Neural cell (in vitro differentiated cells): ENCODE data around the gene ADIPOR2. TPM values are rescaled to one million over a fixed set of nuclear protein-coding genes. Genes with fewer than 3 reads are reported as not detected.

ENCODE experiments used
- H2AFZ ChIP-seq: fragments of 200-600, 300-800 bp; sonication (generic), shearing (Covaris generic); 2 replicates; pipeline ENCODE4 v1.6.0; 2014; ENCODE audit warnings: low read depth, mild to moderate bottlenecking, antibody characterized with exemption, low read length, moderate library complexity
- H3F3A ChIP-seq: fragments of 200-600 bp; shearing (Covaris generic); 2 replicates; pipeline ENCODE4 v1.6.1; 2016; ENCODE audit warnings: mild to moderate bottlenecking, moderate library complexity, mixed read lengths, antibody characterized with exemption, low read length; ENCODE audit not compliant: insufficient read depth, poor library complexity, severe bottlenecking
- H3K27ac ChIP-seq: fragments of 200-600, 300-800 bp; sonication (generic), shearing (Covaris generic); 2 replicates; pipeline ENCODE4 v1.5.1; 2014; ENCODE audit warnings: mild to moderate bottlenecking, low read length, moderate library complexity
- H3K27me3 ChIP-seq: fragments of 300-800, 200-600 bp; sonication (generic), shearing (Covaris generic); 2 replicates; pipeline ENCODE4 v1.6.0; 2014; ENCODE audit warnings: mild to moderate bottlenecking, low read depth, low read length, moderate library complexity; ENCODE audit not compliant: insufficient read depth
- H3K36me3 ChIP-seq: fragments of 300-800, 200-600 bp; sonication (generic), shearing (Covaris generic); 2 replicates; pipeline ENCODE4 v1.5.1; 2014; ENCODE audit warnings: mild to moderate bottlenecking, antibody characterized with exemption, low read length, moderate library complexity; ENCODE audit not compliant: insufficient read depth
- H3K4me2 ChIP-seq: fragments of 300-800, 200-600 bp; sonication (generic), shearing (Covaris generic); 2 replicates; pipeline ENCODE4 v1.6.0; 2014; ENCODE audit warnings: mild to moderate bottlenecking, low read length
- H3K4me3 ChIP-seq: fragments of 300-800, 200-600 bp; sonication (generic), shearing (Covaris generic); 2 replicates; pipeline ENCODE4 v1.5.1; 2014; ENCODE audit warnings: mild to moderate bottlenecking, low read length, moderate library complexity
- H3K79me2 ChIP-seq: fragments of 200-600 bp; shearing (Covaris generic); replicated peaks from 2 replicates; pipeline ENCODE4 v1.6.0; 2014; ENCODE audit warnings: mild to moderate bottlenecking, low read length, moderate library complexity; ENCODE audit not compliant: insufficient read depth
- H3K9ac ChIP-seq: fragments of 300-800, 200-600 bp; sonication (generic), shearing (Covaris generic); 2 replicates; pipeline ENCODE4 v1.6.1; 2016; ENCODE audit warnings: mild to moderate bottlenecking, low read length, mixed read lengths
- H3K9me2 ChIP-seq: fragments of 200-600 bp; shearing (Covaris generic); 2 replicates; pipeline ENCODE4 v1.6.1; 2016; ENCODE audit warnings: mild to moderate bottlenecking, low read length, mixed read lengths; ENCODE audit not compliant: insufficient read depth
- H3K9me3 ChIP-seq: fragments of 200-600, 300-800 bp; sonication (generic), shearing (Covaris generic); 2 replicates; pipeline ENCODE4 v1.6.1; 2016; ENCODE audit warnings: mild to moderate bottlenecking, mixed run types, low read length, moderate library complexity, mixed read lengths
- H4K20me1 ChIP-seq: fragments of 200-600 bp; shearing (Covaris generic); 2 replicates; pipeline ENCODE4 v1.6.1; 2016; ENCODE audit warnings: mild to moderate bottlenecking, mixed run types; ENCODE audit not compliant: insufficient read depth
- EP300 ChIP-seq: fragments of 450-650 bp; conservative IDR thresholded peaks from 2 replicates; pipeline ENCODE4 v1.6.1; 2014; ENCODE audit warnings: antibody characterized with exemption, mild to moderate bottlenecking, moderate library complexity; ENCODE audit not compliant: poor library complexity, severe bottlenecking
- EZH2 ChIP-seq: fragments of 200-600, 300-800 bp; shearing (Covaris generic), sonication (generic); IDR thresholded peaks from 2 replicates; pipeline ENCODE4 v1.6.1; 2014; ENCODE audit warnings: antibody characterized with exemption, low read length, borderline replicate concordance, mild to moderate bottlenecking; ENCODE audit not compliant: insufficient read depth, poor library complexity, severe bottlenecking
- MXI1 ChIP-seq: fragments of 450-650 bp; conservative IDR thresholded peaks from 2 replicates; pipeline ENCODE4 v1.6.1; 2014; ENCODE audit warnings: antibody characterized with exemption, mild to moderate bottlenecking; ENCODE audit not compliant: poor library complexity, severe bottlenecking
- POLR2AphosphoS5 ChIP-seq: IDR thresholded peaks from 2 replicates; pipeline ENCODE4 v1.6.1; 2012
- RAD21 ChIP-seq: fragments of 450-650 bp; conservative IDR thresholded peaks from 2 replicates; pipeline ENCODE4 v1.6.1; 2014; ENCODE audit warnings: antibody characterized with exemption, mild to moderate bottlenecking, moderate library complexity
- SMC3 ChIP-seq: fragments of 450-650 bp; conservative IDR thresholded peaks from 2 replicates; pipeline ENCODE4 v1.6.1; 2014; ENCODE audit warnings: antibody characterized with exemption, mild to moderate bottlenecking, moderate library complexity; ENCODE audit not compliant: poor library complexity
- TAF1 ChIP-seq: IDR thresholded peaks from 2 replicates; pipeline ENCODE4 v1.6.1; 2012; ENCODE audit warnings: low read depth
- polyA plus RNA-seq: library from polyadenylated mRNA; depleted of rRNA; stranded (reverse); fragments of >200 nt; gene quantifications from 2 replicates; pipeline ENCODE4 v1.2.3, GENCODE V29; 2014
- TF ChIP-seq, protein P1 (sequence below): fragments of 450-650 bp; IDR thresholded peaks from 2 replicates; pipeline ENCODE4 v1.5.1; 2014; ENCODE audit warnings: antibody characterized with exemption, mild to moderate bottlenecking, moderate library complexity; ENCODE audit not compliant: poor library complexity, severe bottlenecking
- TF ChIP-seq, protein P2 (sequence below): IDR thresholded peaks from 2 replicates; pipeline ENCODE4 v1.6.1; 2012; ENCODE audit warnings: borderline replicate concordance

Gene ADIPOR2
- polyA plus RNA-seq, 1 donor from 2014 or later: 18.5 TPM

DNA sequence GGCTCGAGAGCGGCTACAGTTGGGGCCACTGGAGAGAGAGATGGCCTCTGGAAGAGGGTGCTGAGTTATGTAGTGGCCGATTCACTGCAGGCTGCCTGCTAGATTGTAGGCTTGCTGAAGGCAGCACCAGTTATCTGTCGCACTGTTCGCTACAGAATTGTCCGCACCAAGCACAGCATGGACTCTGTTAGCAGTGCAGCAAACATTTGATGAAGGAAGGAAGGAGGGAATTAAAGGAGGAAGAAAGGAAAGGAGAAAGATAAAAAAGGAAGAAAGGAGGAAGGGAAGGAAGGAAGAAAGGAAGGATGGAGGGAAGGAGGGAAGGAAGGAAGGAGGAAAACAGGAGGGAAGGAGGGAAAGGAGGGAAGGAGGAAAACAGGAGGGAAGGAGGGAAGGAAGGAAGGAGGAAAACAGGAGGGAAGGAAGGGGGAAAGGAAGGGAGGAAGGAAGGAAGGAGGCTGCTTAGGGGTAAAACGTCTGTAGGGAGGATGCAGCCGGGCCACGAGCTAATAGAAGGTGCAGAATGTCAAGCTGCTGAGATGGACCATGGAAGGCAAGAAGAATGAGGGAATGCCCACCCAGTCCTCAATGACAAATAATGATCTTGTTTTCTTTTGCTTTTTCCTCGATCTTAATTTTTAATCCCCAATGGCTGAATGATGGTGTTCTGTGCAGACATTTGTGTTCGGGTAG is 27.3 kb upstream of the ADIPOR2 start (continued):
- no peak for TF ChIP-seq SMC3

DNA sequence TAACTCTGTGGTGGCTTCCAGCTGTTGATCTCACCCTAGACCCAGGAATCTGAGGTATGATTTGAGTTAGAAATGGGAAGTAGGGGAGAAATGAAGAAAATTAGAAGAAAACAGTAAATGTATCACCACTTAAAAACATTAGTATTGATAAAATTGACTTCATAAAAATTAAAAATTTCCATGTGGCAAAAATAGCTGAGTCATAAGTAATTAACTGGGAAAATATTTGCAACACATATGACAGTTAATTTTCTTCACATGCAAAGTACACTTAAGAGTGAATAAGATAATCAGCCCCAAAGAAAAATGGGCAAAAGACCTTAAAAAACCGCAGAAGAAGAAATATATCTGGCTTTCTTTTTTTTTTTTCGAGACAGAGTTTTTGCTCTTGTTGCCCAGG is 25.5 kb upstream of the ADIPOR2 start:
- H4K20me1 ChIP-seq: no peaks in the 10 kb centered on the region
- no peak overlapping the region for H3K9ac ChIP-seq
- H3K27me3 ChIP-seq: no peaks in the 10 kb centered on the region
- no peak overlapping the region for H3K4me3 ChIP-seq
- no peaks in the 10 kb centered on the region for H3K79me2 ChIP-seq
- H3F3A ChIP-seq: no peaks in the 10 kb centered on the region
- H3K9me2 ChIP-seq: no peaks in the 10 kb centered on the region
- no peak overlapping the region for H3K4me2 ChIP-seq
- H2AFZ ChIP-seq: no peak overlapping the region
- TF ChIP-seq MXI1 (no peak), EZH2 (no peak), EP300 (no peak), TAF1 (no peak), POLR2AphosphoS5 (no peak), RAD21 (no peak), SMC3 (no peak)
- TF ChIP-seq, protein P1, sequence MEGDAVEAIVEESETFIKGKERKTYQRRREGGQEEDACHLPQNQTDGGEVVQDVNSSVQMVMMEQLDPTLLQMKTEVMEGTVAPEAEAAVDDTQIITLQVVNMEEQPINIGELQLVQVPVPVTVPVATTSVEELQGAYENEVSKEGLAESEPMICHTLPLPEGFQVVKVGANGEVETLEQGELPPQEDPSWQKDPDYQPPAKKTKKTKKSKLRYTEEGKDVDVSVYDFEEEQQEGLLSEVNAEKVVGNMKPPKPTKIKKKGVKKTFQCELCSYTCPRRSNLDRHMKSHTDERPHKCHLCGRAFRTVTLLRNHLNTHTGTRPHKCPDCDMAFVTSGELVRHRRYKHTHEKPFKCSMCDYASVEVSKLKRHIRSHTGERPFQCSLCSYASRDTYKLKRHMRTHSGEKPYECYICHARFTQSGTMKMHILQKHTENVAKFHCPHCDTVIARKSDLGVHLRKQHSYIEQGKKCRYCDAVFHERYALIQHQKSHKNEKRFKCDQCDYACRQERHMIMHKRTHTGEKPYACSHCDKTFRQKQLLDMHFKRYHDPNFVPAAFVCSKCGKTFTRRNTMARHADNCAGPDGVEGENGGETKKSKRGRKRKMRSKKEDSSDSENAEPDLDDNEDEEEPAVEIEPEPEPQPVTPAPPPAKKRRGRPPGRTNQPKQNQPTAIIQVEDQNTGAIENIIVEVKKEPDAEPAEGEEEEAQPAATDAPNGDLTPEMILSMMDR: no peak
- TF ChIP-seq, protein P2, sequence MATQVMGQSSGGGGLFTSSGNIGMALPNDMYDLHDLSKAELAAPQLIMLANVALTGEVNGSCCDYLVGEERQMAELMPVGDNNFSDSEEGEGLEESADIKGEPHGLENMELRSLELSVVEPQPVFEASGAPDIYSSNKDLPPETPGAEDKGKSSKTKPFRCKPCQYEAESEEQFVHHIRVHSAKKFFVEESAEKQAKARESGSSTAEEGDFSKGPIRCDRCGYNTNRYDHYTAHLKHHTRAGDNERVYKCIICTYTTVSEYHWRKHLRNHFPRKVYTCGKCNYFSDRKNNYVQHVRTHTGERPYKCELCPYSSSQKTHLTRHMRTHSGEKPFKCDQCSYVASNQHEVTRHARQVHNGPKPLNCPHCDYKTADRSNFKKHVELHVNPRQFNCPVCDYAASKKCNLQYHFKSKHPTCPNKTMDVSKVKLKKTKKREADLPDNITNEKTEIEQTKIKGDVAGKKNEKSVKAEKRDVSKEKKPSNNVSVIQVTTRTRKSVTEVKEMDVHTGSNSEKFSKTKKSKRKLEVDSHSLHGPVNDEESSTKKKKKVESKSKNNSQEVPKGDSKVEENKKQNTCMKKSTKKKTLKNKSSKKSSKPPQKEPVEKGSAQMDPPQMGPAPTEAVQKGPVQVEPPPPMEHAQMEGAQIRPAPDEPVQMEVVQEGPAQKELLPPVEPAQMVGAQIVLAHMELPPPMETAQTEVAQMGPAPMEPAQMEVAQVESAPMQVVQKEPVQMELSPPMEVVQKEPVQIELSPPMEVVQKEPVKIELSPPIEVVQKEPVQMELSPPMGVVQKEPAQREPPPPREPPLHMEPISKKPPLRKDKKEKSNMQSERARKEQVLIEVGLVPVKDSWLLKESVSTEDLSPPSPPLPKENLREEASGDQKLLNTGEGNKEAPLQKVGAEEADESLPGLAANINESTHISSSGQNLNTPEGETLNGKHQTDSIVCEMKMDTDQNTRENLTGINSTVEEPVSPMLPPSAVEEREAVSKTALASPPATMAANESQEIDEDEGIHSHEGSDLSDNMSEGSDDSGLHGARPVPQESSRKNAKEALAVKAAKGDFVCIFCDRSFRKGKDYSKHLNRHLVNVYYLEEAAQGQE: no peak
- no peaks in the 10 kb centered on the region for H3K36me3 ChIP-seq
- H3K9me3 ChIP-seq: no peaks in the 10 kb centered on the region
- H3K27ac ChIP-seq: no peak overlapping the region

DNA sequence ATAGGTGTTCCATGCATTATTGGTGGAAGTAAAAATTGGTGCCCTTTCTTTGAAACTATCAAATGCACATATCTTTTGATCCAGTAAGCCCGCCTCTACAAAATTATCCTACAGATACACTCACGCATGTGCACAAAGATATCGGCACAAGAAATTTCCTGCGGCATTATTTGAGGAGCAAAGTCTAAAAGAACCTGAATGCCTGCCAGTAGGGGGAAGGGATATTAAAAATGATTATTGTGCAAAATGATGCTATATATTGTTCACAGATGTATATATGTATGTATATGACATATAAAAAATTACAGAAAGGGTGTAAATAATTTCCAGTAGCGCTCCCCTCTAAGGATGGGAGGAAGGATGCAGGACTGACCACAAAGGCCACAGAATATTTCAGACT is 24.7 kb upstream of the ADIPOR2 start:
- TF ChIP-seq RAD21: no peak
- no peak for TF ChIP-seq POLR2AphosphoS5
- no peak for TF ChIP-seq TAF1
- TF ChIP-seq, protein P1: no peak
- no peak for TF ChIP-seq EP300
- TF ChIP-seq EZH2: no peak
- TF ChIP-seq MXI1: no peak
- TF ChIP-seq SMC3: no peak
- TF ChIP-seq, protein P2: no peak
- Histone ChIP-seq H3F3A (no peaks in the 10 kb centered on the region), H3K4me3 (no peak overlapping the region), H2AFZ (no peak overlapping the region), H3K79me2 (no peaks in the 10 kb centered on the region), H3K9me2 (no peaks in the 10 kb centered on the region), H3K36me3 (no peaks in the 10 kb centered on the region), H4K20me1 (no peaks in the 10 kb centered on the region), H3K9me3 (no peaks in the 10 kb centered on the region), H3K4me2 (no peak overlapping the region), H3K27me3 (no peaks in the 10 kb centered on the region), H3K9ac (no peak overlapping the region), H3K27ac (no peak overlapping the region)
